ENCODE results near the gene MFGE8.

DNA sequence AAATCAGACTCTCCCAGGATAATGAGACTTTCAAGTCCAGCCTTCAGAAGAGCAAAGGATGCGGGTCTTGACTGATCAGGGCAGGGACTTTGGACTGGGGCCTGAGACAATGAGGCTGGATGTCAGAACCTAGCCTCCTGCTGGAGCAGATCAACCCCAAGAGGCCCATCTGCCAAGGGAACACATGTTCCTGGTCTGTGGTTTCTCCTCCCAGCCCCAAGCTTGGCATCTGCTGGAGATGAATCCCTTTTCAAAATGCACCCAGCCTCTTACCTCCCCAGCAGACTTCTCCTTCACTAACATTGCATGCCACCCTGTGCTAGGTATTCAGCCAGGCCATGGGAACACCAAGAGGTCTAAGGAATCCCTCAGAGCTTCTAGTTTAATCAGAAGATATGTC lies 43.7 kb upstream of the MFGE8 start:
- TF ChIP-seq, protein P1, sequence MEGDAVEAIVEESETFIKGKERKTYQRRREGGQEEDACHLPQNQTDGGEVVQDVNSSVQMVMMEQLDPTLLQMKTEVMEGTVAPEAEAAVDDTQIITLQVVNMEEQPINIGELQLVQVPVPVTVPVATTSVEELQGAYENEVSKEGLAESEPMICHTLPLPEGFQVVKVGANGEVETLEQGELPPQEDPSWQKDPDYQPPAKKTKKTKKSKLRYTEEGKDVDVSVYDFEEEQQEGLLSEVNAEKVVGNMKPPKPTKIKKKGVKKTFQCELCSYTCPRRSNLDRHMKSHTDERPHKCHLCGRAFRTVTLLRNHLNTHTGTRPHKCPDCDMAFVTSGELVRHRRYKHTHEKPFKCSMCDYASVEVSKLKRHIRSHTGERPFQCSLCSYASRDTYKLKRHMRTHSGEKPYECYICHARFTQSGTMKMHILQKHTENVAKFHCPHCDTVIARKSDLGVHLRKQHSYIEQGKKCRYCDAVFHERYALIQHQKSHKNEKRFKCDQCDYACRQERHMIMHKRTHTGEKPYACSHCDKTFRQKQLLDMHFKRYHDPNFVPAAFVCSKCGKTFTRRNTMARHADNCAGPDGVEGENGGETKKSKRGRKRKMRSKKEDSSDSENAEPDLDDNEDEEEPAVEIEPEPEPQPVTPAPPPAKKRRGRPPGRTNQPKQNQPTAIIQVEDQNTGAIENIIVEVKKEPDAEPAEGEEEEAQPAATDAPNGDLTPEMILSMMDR (IDR thresholded peaks at IDR 0.05), result no peak
- TF ChIP-seq POLR2AphosphoS5 (IDR thresholded peaks at IDR 0.05) (no peak), POLR2A (IDR thresholded peaks at IDR 0.05) (no peak), EP300 (IDR thresholded peaks at IDR 0.05; ENCODE audit: low read depth) (no peak)

Measured in transverse colon (tissue), 4 donors.